ENCODE results near the gene A1BG.
"Not testable (repeated sequence)": the region's sequence is repeated elsewhere in the genome, so short reads cannot be mapped to it uniquely, and the experiment has no call there.

The A1BG gene

DNA sequence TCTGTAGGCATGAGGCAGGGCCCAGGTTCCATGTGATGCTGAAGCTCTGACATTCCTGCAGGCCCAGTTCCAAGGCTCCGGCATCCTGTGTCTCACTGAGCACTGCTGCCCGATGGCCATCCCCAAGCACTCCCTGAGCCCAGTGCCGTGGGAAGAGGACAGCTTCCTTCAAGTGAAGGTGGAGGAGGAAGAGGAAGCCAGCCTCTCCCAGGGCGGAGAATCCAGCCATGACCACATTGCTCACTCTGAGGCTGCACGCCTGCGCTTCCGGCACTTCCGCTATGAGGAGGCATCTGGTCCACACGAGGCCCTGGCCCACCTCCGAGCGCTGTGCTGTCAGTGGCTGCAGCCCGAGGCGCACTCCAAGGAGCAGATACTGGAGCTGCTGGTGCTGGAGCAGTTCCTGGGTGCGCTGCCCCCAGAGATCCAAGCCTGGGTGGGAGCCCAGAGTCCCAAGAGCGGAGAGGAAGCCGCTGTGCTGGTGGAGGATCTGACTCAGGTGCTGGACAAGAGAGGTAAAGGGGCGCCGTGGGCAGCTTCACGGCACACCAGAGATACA, 18.5 kb downstream of the A1BG start:
- FAIRE-seq, result no peak

DNA sequence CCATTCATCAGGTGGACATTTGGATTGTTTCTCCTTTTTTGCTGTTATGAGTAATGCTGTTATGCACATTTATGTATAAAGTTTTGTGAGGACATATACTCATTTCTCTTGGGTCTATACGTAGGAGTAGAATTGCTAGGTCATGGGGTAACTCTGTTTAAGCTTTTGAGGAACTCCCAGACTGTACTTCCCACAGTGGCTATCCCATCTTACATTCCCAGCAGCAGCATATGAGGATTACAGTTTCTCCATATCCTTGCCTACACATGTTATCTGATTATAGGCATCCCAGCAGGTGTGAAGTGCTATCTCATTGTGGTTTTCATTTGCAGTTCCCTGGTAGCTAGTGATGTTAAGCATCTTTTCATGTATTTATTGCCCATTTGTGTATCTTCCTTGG, 20.6 kb downstream of the A1BG start:
- FAIRE-seq, result no peak

DNA sequence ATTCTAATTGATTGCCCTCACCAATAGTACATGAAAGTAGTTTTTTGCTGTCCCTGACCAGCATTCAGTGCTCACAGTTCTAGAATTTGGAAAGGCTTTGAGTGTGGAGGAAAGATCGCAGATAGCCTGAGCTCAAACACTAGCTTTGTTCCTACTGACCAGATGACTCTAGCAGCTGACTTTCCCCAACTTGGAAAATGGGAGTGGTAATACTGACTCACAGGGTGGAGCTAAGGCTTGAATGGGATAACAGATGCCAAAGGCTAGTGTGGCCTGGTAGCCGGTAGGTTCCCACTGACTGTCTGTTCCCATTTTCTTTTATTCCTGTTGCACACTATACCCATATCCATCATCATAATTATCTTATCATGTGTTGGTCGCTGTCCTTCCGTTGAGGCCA, 22.8 kb downstream of the A1BG start:
- FAIRE-seq, result no peak

DNA sequence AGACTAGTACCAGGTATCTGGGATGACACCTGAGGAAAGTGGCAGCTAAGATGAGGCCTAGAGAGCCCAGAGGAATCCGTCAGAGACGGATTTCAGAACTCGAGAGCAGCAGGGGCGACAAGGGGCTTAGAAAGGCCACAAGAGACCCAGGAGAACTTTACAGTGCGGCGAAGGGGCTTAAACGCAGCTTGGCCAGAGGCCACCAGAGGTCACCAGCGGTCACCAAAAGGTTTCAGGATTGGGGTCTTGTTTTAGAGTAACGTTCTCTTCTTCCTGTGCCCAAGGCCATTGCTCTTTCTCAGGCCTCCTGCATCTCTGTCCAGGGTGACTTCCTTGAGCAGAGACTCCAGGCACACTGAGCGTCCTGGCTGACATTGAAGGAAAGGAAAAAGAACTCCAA, 24.3 kb downstream of the A1BG start:
- FAIRE-seq, result no peak

DNA sequence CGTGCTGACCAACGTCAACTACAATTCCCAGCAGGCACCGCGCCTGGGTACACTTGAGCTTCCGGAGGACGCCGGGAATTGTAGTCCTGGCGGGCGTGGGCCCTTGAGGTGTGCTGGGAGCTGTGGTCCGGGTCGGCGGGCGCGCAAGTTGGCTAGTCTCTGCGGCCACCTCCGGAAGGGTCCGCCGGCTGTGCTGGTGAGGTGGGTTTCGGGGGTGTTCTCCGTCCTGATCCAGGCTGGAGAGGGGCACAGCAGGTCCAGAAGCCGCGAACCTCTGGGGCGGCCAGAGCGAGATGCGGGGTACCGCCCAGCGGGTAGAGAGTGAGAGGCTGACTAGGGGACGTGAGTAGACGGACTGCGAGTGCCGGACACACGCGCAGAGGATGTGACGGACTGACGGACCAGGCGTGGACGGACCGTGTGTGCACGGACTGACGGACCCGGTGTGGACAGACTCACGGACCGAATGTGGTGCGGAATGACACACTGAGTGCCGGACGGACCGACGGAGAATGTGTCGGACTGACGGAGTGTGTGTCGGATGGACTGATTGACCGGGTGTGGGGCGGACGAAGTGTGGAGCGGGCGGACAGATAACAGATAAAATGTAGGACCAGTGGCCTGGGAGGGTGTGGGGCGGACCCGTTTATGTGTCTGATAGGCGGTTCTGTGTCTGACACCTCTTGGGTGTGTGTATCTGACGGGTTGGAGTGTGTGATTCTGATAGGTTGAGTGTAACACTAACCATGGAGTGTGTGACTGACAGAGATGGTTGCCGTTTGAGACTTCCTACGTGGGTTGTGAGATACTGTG, 26.2 kb downstream of the A1BG start, which contains the start of gene ZSCAN22:
TSS of gene ZSCAN22 (plus strand) at position 81 of the 813 bp plus-strand sequence. CDS start 7,809 bp downstream, outside the sequence.
- FAIRE-seq, result no peak

DNA sequence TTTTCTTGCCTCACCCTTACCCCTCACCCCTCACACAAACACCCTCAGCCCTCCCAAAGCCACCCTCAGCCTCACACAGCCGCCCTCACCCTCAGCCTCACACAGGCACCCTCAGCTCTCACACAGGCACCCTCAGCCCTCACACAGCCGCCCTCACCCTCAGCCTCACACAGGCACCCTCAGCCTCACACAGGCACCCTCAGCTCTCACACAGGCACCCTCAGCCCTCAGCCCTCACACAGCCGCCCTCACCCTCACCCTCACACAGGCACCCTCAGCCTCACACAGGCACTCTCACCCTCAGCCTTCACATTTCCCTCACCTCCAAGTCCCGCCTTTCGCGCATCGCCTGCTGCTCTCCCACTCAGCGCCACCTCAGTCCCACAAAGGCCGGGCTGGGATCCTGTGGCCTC, 26.8 kb downstream of the A1BG start:
- no peak for FAIRE-seq

DNA sequence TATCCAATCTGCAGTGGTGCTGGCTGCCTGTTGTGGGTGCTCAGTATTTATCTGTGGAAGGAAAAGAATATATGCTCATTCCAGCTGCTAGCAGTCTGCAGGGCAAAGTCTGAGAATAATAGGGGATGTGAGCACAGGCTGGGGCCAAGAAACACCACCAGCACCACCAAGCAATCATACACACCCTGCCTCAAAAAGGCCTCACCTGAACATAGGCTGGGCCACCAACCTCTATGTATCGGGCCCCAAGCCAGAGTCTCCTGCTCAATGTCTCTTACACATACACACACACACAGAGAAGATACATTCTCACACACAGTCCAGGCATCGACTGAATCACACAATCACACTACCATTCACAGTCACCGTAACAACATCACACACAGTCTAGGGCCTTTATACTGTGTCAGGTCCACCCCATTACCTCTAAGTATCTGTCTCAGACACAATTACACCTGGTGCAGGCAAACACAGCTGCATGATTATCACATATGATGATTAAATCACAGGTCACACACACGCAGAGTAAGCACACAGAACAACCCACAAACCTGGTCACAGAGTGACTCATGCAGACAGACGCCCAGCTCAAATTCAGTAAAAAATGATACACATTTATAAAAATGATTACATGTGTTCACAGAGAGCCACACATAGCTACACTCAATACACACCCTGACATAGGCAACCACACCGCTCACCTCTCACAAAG, 27.8 kb downstream of the A1BG start:
- no peak for FAIRE-seq

DNA sequence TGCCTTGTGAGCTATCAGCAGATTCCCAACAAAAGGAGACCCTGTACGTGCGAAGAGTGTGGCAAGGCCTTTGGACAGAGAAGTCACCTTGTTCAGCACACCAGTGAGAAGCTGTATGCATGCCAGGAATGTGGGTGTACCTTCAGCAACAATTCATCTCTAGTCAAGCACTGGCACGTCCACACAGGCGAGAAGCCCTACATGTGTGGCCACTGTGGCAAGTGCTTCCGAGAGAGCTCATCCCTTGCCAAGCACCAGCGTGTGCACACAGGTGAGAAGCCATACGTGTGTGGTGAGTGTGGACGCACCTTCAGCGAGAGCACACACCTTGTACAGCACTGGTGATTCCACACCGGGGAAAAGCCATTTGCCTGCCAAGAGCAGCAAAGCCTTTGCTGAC, 34.1 kb downstream of the A1BG start:
- FAIRE-seq, result no peak

DNA sequence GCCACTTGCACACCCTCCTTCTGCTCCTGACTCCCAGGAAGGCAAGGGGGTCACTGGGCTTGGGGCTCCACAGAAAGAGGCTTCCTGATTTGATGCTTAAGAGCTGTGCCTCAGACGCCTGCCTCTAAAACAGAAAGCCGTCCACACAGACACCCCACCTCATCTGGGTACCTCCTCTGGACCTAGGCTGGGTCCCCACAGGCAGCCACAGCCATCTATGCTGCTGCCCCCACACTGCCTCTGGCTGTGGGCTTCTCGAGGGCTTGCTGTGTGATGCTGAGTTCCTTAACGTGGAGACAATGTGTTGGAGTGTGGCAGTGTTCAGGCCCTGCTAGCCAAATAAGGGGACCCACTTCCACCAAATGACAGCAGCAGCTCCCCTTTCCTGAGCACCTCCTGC, 35.0 kb downstream of the A1BG start:
- FAIRE-seq, result no peak

DNA sequence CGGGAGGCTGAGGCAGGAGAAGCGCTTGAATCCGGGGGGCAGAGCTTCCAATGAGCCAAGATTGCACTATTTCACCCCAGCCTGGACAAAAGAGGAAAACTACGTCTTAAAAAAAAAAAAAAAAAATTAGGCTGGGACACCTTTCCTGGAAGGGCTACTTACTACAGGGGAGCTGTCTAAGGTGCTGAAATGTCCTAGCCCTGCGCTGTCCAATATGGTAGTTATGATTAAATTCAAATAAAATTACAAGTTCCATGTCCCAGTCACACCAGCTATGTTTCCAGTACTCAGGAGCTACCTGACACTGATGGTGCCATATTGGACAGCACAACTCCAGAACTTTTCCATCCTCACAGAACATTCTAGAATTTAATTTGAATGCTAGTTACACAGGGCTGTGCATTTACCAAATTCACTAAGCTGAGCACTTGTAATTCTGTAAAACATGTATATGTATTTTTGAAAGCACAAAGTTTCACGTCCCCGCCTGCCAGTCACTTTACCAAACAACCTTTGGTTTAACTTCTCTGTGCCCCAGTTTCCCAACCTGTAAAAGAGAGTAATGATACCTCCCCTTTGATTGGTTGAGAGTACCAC, 35.7 kb downstream of the A1BG start:
- FAIRE-seq, result no peak

DNA sequence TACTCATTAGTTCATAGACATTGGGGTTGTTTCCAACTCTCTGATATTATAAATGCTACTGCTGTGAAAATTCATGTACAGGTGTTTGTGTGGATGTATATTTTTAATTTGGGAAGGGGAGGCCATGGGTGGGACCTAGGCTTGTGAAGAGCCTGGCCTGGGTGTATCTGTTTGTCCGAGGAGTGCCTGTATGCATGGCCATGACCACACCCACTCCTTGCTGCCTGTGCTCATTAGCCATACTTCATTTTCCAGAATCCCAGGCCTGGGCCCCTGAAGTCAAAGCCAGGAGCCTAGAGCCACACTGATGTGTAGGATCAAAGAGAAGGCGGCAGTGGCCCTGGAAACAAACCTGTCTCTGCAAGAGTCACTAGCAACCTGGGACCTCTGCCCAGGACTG, 37.7 kb downstream of the A1BG start:
- FAIRE-seq, result no peak

DNA sequence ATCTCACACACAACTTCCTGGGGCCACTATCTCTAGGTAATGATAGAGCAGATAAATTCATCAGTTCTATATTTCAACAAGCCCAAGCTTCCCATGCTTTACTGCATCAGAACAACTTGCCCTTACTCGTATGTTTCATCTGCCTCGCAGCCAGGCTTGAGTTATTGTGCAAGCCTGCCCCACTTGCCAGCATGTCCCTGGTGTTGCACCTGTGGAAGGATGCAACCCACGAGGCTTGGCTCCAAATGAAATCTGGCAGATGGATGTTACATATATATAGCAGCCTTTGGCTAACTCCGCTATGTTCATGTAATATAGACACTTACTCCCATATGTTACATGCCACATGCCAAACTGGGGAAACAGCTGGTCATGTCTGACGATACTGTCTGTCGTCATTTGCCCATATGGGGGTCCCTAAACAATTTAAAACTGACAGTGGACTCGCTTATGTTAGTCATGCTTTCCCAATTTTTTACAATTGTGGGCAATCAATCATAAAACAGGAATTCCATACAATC, 41.9 kb downstream of the A1BG start:
- no peak for FAIRE-seq

DNA sequence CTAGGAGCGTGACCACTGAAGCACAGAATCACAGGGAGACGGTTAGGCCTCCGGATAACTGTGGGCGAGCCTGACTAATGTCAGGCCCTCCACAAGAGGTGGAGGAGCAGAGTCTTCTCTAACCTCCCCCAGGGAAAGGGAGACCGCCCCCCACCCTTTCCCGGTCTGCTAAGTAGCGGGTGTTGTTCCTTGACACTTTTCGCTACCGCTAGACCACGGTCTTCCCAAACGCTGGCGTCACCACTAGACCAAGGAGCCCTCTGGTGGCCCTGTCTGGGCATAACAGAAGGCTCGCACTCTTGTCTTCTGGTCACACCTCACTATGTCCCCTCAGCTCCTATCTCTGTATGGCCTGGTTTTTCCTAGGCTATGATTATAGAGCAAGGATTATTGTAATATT, 42.6 kb downstream of the A1BG start:
- not testable (repeated sequence) for FAIRE-seq

DNA sequence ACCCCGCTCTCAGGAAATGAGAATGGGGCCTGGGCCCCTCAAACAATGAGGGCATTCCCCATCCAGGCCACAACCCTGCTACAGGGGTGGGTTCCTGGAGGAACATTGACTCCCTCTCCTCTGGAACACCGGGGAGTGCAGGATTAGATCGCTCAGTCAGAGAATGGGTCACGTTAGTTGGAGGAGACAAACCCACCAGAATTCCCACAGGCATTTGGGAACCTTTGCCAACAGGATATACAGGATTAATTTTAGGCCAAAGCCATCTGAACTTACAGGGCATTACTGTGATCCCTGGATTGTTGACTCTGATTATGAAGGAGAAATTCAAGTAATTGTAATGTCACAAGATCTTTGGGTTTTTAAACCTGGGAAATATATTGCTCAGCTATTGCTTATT, 45.6 kb downstream of the A1BG start:
- no peak for FAIRE-seq

DNA sequence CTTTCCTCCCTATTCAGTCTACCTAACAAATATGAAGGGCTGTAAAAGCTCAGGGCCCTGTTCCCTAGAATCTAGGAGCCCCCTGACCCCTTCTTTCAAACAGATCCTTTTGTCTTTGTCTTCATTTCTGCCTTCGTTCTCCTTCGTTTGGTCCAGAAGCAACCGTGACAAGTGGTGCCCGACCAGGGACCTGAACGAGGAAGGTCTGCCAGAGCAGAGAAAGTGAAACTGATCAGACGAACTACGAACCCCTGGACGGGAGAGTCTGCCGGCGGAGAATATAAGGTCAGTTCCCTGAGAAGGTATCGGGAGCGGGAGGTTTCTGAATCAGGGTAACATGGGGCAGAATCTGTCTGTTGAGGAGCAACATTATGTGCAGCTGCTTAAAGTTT, 47.4 kb downstream of the A1BG start:
- FAIRE-seq, result no peak

DNA sequence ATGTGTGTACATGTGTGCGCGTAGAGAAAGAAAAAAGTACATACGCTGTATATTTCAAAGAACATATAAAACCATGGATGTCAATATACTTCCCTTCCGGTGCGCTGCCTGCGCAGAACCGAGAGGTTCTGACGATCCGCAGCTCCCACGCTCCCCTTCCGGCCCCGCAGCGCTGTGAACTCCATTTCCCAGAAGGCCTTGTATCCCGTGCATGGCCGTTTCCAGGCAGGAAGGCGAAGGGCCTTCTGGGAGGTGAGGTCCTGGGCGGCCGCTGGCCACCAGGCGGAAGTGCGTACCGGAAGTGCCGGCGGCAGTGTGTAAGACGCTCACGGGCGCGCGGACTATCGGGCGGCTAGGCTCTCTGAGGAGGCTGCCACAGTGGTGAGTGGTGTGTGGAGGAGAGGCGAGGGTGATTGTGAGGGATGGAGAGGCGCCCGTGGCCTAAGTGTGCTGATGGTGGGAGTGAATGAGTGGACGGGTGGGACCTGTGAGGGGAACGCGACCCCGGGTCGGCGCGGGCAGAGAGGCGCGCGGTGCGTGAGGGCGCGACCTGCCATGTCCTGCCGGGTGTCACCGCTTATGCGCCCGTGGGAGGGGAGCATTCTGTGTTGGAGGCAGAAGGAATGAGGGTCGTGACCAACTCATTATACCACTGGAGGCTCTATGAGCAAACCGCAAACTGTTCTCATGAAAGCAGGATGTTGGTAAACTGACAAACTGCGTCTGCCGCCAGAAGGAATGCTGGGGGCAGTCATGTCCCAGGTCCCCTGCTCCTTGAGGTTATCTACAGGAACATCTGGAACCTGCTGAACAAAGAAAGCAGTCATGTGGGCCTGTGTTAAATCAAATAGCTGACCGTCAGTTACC, 48.0 kb downstream of the A1BG start, which contains the start of gene ERVK3-1:
TSS of gene ERVK3-1 (plus strand) at position 313 of the 867 bp plus-strand sequence. CDS start 6,792 bp downstream, outside the sequence.
- FAIRE-seq, result peak; percentile 97

DNA sequence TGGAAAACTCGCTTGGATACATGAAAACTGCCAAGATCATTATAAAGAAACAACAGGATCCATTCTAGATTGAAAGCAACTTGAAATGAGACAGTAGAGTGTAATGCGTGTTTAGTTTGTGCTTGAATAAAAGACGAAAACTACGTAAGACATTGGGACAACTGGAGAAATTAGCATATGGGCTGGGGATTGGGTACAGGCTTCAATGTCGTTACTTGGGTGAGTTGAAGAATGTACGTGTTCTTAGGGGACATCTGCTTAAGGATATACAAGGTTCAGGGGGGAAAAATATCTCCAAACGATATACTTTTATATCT, 48.6 kb downstream of the A1BG start:
- no peak for FAIRE-seq

DNA sequence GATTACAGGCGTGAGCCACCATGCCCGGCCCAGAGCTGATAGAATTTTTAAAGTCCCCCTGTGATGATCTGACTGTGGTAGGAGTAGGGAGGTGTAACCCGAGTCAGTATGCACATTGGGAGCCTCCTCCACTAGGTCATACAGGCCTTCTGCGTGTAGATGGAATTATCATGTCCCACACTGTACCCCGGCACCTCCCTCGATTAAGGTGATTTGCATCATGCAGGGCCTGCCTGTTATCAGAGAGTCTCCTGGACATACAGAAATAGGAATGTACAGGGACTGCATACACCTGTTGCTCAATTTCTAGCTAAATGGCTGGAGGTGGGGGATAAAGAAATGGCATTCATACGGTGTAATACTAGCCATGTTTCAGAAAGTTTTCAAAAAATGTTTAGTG, 49.0 kb downstream of the A1BG start:
- FAIRE-seq, result no peak

DNA sequence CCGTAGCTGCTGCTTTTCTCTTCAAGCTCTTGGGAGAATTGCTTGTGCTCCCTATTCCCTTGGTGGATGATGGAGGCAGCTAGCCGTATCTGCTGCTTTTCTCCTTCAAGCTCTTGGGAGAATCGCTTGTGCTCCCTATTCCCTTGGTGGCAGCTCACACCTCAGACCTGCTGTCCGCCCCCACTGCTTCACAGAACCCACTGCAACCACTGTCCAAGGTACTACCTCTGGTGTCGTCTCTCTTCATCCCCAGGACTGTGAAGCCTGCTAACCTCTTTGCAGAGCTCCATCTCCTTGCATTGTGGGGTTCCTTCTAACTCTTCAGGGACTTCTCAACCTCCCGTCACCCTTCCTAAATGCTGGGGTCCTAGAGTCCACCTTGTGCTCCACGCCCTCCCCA, 52.7 kb downstream of the A1BG start:
- no peak for FAIRE-seq

DNA sequence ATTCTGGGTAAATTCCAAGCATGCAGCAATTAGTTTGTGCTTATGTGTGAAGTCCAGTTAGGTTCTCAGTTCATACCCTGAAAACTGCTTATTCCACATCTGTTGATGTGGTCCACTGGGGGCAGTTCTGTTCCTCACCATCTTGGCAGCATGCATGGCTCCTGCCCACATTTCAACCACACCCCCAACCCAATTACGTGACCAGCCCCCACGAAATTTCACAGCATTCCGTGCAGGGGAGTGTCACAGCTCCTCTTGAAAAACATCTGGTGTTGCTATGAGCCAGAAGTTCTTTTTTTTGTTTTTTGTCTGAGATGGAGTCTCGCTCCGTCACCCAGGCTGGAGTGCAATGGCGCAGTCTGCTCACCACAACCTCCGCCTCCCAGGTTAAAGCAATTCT, 57.2 kb downstream of the A1BG start:
- no peak for FAIRE-seq

All from A204.1 (cell line).